ENCODE data around the gene NKG7.

The NKG7 gene

DNA sequence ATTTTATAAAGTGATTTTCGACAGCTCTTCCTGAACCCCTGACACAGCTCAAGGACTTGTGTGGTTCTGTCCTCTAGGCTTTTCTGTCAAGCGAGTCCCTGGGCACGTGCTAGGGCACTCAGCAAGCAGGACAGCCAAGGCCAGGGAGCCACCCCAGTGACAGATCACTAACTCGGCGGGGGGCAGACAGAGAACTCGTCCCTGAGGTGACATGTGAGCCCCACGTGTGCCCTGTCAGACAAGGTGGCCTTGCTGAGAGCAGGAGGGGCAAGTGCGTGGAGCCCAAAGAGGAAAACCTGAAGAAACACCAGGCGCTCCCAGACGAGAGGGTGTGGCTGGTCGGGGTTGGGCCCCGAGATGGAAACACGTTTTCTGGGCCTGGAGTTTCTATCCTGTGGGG is 11.2 kb downstream of the NKG7 start:
- no peak for DNase-seq (ENCODE audit: low read depth)

GRCh38 chr19:51359294-51359693 is 13.2 kb downstream of the NKG7 start:
- DNase-seq (ENCODE audit: low read depth) = no peak

DNA sequence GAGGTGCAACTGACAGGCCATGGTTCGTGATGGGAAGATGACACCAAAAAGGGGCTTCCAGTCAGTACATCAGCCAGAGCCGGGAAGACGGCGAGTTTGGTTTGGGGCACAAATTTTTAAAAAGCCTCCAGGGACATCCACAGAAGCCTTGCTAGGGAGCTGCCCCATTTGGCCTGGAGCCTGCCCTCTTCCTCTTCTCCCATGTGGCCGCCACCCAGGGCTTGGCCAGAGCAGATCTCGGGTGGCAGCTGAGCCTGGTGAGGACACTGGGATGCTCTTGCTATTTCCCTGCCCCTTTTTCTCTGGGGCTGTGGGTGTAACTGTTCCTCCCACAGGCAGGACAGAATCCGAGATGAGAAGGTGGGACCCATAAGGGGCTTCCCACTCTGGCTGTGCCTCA is 14.5 kb downstream of the NKG7 start:
- no peak for DNase-seq (ENCODE audit: low read depth)

DNA sequence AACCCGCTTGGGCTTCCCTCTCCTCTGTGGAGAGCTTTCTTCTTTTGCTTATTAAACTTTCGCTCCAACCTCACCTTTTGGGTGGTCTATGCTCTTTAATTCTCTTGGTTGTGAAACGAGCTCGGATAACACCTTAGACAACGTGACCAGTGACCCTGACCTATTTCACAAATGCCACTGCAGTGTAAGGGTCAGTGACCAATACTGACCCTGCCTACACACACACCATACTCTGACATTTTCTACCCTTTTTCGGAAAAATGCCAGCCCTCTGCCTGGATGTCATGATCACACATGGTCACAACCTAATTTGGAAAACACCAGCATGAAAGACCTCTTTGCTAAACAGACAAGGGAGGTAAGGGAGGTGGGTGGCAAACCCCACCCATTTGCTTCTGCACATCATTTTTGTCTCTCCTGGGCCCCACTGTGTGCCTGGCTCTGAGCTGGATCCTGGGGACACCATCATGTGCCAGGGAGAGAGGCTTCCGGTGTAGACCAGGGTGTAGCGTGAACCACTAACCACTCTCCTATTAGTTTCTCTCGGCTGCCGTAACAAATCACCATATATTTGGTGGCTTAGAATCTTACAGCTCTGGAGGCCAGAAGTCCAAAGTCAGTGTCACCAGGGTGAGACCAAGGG is 16.2 kb downstream of the NKG7 start:
- DNase-seq (ENCODE audit: low read depth) = no peak

DNA sequence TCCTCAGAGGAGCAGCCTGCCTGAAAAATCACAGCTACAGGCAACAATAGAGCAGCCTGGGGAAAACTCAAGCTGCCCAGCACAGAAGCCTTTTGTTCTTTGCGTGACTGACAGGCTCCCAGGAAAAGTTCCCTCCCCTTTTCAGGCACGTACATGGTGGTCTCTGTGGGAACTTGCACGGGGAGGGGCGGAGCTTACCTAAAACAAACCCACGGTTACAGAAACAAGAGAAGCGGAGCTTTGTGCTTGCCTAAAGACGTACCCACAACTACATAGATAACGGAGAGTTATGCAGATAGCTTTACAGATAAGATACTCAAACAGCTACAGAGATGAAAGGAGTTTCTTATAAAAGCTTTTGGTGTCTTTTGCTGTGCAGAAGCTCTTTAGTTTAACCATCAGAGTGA is 17.7 kb downstream of the NKG7 start:
- no peak for DNase-seq (ENCODE audit: low read depth)

- DNase-seq (ENCODE audit: low read depth) = no peak
Observed at GRCh38 chr19:51354103-51354741, 18.2 kb downstream of the NKG7 start.

DNA sequence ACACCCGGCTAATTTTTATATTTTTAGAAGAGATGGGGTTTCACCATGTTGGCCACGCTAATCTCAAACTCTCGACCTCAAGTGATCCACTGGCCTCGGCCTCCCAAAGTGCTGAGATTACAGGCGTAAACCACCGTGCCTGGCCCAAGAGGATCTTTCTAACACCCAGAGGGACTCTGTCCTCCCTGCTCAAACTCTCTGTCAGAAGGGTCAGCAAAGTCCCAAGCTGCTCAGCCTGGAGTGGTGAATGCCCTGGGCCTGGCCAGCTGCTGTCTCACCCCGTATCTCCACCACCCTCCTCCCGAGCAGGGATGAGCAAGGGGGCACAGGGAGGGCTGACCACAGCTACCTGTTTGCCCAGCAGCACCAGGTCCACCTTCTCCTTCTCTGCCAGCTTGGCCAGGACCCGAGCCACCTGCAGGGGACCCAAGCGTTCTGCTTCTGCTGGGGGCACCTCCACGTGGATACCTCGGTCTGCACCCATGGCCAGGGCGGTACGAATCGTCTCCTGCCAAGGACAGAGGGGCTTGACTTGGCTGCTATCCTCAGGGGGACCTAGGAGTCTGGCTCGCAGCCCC is 19.6 kb downstream of the NKG7 start:
- no peak for DNase-seq (ENCODE audit: low read depth)

DNA sequence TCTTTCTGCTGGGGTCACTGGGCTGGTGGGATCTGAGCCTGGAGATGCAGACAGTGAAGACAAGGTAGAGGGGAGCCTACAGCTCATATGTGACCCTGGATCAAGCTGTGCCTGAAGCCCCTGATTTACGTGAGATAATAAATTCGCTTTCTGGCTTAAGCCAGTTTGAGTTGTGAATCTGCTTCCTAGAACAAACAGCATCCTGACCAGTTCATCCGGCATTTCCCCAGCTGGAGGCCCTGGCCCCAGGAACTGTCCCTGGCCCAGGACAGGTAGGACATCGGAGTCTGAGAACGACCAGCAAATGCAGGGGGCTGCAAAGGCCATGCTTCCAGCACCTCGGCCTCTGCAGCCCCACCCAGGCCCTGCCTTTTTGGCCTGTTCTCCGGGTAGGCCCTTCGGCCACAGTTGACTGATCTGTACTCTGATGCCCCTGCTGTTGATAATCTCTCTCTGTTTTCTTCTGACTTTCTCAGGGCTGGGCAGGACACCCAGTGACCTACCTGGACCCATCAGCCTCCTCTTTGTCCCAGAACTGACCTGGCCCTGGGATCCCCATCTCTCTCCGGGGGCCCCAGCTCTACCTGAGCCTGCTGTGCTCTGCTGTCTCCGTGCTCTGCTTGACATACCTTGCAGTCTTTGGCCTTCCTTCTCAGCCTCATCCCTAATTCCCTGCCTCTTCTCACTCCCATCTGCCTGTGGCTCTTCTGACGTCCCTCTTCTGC is 21.0 kb downstream of the NKG7 start:
- no peak for DNase-seq (ENCODE audit: low read depth)

GRCh38 chr19:51347209-51347928 is 25.1 kb downstream of the NKG7 start:
- DNase-seq (ENCODE audit: low read depth) = no peak

DNA sequence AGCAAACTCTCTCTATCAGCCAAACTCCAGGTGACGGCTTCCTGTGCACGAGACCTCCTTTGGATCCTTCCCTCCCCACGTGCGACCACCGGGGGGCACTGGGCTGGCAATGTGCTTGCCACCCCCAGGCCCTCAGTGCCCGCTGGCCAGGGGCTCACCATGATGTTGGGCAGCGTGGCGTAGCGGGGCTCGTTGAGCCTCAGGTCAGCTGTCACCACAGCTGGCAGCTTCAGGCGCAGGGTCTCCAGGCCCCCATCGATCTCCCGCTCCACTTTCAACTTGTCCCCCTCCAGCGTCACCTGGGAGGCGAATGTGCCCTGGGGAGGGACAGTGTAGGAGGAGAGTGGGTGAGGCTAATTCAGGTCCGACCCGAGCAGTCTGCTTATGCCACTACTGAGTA is 25.7 kb downstream of the NKG7 start:
- DNase-seq (ENCODE audit: low read depth) = no peak

DNA sequence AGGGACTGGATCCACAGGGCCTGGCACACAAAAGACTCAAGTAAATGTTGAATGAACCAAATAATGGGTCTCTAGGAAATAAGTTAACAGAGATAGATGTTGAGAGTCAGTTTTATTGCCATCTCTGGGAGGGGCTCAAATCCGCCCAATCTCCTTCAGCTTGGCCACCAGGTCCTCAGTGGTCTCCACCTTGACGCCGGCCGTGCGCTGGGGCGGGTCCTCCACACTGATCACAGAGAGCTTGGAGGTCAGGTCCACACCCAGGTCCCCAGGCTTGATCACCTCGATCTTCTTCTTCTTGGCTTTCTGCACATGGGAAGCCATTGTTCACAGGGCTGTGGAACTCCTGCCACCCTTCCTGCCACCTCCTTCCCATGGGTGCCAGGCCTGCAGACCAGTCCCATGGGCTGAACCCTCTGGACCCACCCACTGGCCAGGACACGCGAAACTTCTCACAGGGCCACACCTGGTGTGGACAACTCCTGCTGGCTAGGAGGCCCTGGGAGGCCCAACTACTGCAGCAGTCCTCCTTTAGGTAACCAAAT is 27.3 kb downstream of the NKG7 start:
- DNase-seq (ENCODE audit: low read depth) = no peak

DNA sequence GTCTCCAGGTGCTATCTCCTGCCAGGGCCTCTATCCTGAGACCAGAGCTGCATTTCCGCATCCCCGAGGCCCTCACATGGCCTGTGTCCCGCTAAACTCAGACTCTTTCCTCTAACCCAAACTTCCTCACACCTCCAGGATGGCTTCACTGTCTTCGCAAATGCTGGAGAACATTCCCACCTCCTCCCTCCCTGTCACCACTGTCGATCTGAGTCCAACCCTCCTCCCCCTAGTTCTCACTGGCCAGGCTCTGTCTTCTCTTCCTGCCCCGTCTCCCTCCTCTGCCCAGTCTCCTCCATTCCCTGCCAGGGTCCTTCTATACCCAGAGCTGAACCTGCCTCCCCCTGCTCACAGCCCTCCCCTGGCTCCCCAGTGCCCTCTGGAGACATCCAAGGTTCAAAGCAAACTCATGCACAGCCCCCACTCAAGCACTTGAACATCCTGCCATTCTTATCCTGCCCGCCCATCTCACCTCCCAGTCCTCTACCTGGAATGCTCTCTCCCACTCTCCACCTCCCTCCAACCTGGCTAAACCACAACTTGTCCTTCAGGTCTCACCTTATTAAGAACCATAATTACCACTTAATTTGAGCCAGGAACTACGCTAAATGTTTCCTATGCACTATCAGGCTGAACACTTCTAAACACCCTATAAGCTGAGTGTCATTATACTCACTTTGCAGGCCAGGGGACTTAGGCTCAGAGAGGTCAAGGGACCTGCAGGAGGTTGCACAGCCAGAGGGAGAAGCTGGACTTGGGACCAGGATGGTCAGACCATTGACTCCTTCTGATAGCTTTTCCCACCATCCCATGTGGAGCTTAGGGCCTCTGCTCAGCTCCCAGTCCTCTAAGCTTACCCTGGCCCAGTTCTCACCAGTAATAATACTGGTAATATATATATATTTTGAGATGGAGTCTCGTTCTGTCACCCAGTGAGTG is 29.6 kb downstream of the NKG7 start:
- no peak for DNase-seq (ENCODE audit: low read depth)

DNA sequence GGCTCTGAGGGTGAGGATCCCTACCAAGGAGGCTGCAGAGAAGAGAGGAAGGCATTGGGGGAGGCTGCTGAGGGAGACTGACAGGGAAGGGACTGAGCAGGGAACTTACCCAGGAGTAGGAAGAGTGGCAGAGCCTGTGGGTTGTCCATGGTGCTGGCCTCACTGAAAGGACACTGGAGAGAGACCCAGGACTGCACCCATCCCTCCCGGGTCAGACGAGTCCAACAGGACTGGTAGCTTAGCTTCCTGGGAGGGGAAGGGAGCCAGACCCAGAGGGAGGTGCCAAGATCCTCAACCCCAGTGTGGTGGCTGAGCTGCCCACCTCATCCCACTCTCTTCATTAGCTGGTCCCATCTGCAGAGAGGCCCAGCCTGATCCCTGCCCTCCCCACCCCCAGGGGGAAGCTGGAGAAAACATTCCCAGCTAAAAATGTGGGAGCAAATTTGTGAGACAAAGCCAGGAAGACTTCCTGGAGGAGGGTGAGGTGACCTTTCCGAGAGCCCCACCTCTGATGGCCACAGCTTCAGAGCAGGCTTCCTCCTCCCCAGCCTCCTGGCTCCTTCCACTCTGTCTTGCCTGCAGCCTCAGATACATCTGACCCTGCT is 30.4 kb downstream of the NKG7 start, which contains the start of gene VSIG10L:
Gene VSIG10L (minus strand): TSS at position 164 of the 605 bp plus-strand sequence. CDS start 15 bp downstream, at position 149.
- no peak for DNase-seq (ENCODE audit: low read depth)

DNA sequence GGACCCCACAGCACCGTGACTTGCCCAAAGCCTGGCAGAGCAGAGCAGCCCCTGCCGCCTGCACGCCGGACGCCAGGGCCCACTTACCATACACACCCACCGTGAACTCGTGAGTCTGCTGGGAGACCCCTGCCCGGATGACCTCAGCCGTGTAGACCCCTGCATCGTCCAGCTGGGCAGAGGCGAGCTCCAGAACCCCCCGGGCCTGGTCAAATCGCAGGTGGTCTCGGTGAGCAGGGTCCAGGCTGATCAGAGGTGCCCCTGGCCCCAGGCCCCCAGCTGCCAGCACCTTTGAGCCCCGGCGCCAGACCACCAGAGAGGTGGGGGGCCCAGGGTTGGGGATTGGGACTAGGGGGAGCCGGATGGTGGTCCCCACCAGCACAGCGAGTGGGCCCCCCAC is 31.4 kb downstream of the NKG7 start:
- DNase-seq (ENCODE audit: low read depth) = no peak

- peak; percentile 98 for DNase-seq (ENCODE audit: low read depth)
Observed at GRCh38 chr19:51339687-51340656, 32.5 kb downstream of the NKG7 start.

- peak; percentile 23 for DNase-seq (ENCODE audit: low read depth)
Observed at GRCh38 chr19:51339313-51339686, 33.2 kb downstream of the NKG7 start.

- DNase-seq (ENCODE audit: low read depth) = peak; percentile 87
Observed at GRCh38 chr19:51338563-51339312, 33.7 kb downstream of the NKG7 start.

DNA sequence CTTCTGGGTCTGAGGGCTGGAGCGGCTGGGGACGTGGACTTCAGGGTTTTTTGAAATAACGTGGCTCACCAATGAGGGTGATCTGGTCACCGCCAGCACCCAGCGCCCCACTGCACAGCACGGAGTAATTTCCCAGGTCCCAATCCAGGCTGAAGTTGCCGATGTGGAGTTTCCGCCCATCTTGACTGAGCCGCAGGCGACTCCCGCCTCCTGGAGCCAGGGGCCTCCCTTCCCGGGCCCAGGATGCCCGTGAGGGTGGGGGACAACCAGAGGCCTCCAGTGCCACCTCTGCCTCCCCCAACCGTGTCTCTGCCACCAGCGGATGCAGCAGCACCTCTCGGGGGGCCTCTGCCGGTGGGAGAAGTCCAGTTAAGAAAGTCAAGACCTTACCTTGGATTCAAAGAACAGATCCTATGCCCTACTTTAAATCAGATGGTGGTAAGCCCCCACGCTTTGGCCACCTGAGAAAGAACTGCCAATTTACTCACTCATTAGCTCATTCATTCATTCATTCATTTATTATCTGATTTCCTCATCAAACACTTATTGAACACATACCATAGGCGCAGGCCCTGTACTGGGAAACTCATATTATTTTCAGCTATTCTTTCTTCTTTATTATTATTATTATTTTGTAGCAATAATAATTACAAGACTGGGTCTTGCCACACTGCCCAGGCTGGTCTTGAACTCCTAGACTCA is 34.4 kb downstream of the NKG7 start:
- no peak for DNase-seq (ENCODE audit: low read depth)
